Measurements from ENCODE around the gene ARFGAP2.

DNA sequence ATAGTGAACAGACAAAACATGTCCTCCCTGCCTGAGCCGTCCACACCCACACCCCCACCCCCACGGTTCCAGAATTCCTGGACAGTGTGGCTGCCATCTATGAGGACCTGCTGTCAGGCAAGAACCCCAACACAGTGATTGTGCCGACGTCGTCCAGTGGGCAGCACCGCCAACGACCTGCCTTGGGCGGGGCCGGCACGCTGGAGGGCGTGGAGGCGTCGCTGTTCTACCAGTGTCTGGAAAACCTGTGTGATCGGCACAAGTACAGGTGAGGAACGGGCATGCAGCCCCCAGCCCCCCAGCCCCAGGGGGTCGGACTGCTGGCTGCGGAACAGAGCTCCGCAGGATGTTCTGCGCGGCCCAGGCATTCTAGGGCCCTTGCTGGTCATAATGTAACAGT is 19.7 kb downstream of the ARFGAP2 start:
- no peak for TF ChIP-seq CTCF (IDR thresholded peaks at IDR 0.05)
- TF ChIP-seq POLR2A (IDR thresholded peaks at IDR 0.05) = no peak
